ENCODE data around the gene DDA1. TPM values are rescaled to one million over a fixed set of nuclear protein-coding genes. Genes with fewer than 3 reads are reported as not detected.
A peak's percentile ranks its signal among the peaks of the same experiment; 100 is the strongest.

DDA1 gene
- polyA plus RNA-seq, 2 of the 4 experiments (the other 2 are of a cell fraction): 35.5 to 53.5 TPM

DNA sequence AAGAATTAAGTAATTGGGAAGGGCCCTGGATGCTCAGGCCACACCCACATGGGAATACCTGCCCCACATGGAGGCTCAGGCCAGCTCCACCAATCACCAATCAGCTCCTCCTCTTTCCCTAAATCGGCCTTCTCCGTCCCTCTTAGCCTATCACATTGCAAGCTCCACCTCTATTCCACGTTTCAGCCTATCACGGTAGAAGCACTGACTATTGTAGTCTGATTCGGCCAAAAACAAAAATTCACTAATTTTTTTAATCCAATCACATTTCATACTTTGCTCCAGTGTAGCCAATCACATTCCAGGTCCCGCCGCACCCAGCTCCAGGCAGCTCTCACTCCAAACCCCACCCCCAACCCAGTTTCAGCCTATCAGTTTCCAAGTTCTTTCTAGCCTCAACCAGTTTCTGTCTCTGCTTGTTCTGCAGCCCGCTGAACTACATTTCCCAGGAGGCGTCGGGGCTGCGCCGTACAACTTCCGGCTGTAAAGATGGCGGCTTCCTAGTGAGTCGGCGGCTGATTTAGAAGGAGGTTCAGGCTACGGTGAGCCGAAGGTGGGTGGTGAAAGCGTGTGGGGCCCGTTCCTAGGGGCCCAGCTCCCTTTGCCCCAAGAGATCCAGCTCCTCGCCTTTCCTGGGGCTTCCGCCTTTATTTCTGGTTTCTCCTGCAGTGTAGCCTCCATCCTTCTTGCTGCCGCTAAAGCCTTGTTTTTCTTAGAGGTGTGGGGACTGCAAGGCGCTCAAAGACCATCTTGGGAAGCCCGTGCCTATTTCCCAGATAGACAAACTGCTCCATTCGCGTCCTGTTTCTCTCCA, 42.2 kb upstream of the DDA1 start, which contains the start of gene BABAM1 (continued):
- TF ChIP-seq GATA3 (IDR thresholded peaks at IDR 0.05; ENCODE audit: borderline replicate concordance): no peak
- peak; percentile 92 for TF ChIP-seq FOXS1 (CRISPR knock-in tag; IDR thresholded peaks at IDR 0.05)
- no peak for TF ChIP-seq RNF2 (IDR thresholded peaks at IDR 0.05; ENCODE audit: borderline replicate concordance, low read depth)
- peak; percentile 93 for TF ChIP-seq EHF (CRISPR knock-in tag; IDR thresholded peaks at IDR 0.05)
- no peak for TF ChIP-seq EHMT2 (IDR thresholded peaks at IDR 0.05; ENCODE audit: low read depth)
- TF ChIP-seq TP53 (CRISPR knock-in tag; IDR thresholded peaks at IDR 0.05): no peak; the same call in 1 of the 2 replicates
- no peak for TF ChIP-seq POLR2AphosphoS2 (conservative IDR thresholded peaks at IDR 0.05; ENCODE audit: low read length)
- peak; percentile 79 for TF ChIP-seq ZNF302 (CRISPR knock-in tag; IDR thresholded peaks at IDR 0.05)
- TF ChIP-seq, protein P1, sequence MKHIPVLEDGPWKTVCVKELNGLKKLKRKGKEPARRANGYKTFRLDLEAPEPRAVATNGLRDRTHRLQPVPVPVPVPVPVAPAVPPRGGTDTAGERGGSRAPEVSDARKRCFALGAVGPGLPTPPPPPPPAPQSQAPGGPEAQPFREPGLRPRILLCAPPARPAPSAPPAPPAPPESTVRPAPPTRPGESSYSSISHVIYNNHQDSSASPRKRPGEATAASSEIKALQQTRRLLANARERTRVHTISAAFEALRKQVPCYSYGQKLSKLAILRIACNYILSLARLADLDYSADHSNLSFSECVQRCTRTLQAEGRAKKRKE (CRISPR knock-in tag; IDR thresholded peaks at IDR 0.05; ENCODE audit: low read depth): peak; percentile 88
- no peak for TF ChIP-seq ZC3H11A (IDR thresholded peaks at IDR 0.05)
- peak; percentile 59; the same call in 1 of the 2 replicates for TF ChIP-seq NPAS2 (CRISPR knock-in tag; IDR thresholded peaks at IDR 0.05; ENCODE audit: borderline replicate concordance)
- peak; percentile 59 for TF ChIP-seq POLR2A (IDR thresholded peaks at IDR 0.05; ENCODE audit: low read length)
- TF ChIP-seq NFE2L2 (conservative IDR thresholded peaks at IDR 0.05; ENCODE audit: low read length): no peak
- no peak for TF ChIP-seq RAD21 (conservative IDR thresholded peaks at IDR 0.05 in 1 of 2, IDR thresholded peaks at IDR 0.05 in 1 of 2)
- peak; percentile 72; the same call in 1 of the 2 replicates for TF ChIP-seq HDAC2 (IDR thresholded peaks at IDR 0.05)
- peak; percentile 95 for TF ChIP-seq HOXB5 (CRISPR knock-in tag; IDR thresholded peaks at IDR 0.05)
- no peak for TF ChIP-seq MYC (IDR thresholded peaks at IDR 0.05; ENCODE audit: borderline replicate concordance, low read length)
- TF ChIP-seq BHLHE40 (IDR thresholded peaks at IDR 0.05; ENCODE audit: low read depth, low read length): no peak
- TF ChIP-seq CEBPB (IDR thresholded peaks at IDR 0.05): no peak
- TF ChIP-seq, protein P2, sequence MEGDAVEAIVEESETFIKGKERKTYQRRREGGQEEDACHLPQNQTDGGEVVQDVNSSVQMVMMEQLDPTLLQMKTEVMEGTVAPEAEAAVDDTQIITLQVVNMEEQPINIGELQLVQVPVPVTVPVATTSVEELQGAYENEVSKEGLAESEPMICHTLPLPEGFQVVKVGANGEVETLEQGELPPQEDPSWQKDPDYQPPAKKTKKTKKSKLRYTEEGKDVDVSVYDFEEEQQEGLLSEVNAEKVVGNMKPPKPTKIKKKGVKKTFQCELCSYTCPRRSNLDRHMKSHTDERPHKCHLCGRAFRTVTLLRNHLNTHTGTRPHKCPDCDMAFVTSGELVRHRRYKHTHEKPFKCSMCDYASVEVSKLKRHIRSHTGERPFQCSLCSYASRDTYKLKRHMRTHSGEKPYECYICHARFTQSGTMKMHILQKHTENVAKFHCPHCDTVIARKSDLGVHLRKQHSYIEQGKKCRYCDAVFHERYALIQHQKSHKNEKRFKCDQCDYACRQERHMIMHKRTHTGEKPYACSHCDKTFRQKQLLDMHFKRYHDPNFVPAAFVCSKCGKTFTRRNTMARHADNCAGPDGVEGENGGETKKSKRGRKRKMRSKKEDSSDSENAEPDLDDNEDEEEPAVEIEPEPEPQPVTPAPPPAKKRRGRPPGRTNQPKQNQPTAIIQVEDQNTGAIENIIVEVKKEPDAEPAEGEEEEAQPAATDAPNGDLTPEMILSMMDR (IDR thresholded peaks at IDR 0.05): no peak
- TF ChIP-seq RCOR1 (IDR thresholded peaks at IDR 0.05; ENCODE audit: low read depth, low read length): no peak
- no peak for TF ChIP-seq NR3C1 (IDR thresholded peaks at IDR 0.05)
- TF ChIP-seq, protein P3, sequence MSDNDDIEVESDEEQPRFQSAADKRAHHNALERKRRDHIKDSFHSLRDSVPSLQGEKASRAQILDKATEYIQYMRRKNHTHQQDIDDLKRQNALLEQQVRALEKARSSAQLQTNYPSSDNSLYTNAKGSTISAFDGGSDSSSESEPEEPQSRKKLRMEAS (IDR thresholded peaks at IDR 0.05): no peak
- TF ChIP-seq CBX8 (IDR thresholded peaks at IDR 0.05): no peak
- TF ChIP-seq FOSL2 (IDR thresholded peaks at IDR 0.05): no peak
- no peak for TF ChIP-seq FOSL2 (CRISPR knock-in tag; IDR thresholded peaks at IDR 0.05)
- TF ChIP-seq, protein P4, sequence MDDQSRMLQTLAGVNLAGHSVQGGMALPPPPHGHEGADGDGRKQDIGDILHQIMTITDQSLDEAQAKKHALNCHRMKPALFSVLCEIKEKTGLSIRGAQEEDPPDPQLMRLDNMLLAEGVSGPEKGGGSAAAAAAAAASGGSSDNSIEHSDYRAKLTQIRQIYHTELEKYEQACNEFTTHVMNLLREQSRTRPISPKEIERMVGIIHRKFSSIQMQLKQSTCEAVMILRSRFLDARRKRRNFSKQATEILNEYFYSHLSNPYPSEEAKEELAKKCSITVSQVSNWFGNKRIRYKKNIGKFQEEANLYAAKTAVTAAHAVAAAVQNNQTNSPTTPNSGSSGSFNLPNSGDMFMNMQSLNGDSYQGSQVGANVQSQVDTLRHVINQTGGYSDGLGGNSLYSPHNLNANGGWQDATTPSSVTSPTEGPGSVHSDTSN (IDR thresholded peaks at IDR 0.05): peak; percentile 88

Measured in A549 (cell line).